HCT116 (cell line): ENCODE measurements around the gene SIDT1. TPM values are rescaled to one million over a fixed set of nuclear protein-coding genes. Genes with fewer than 3 reads are reported as not detected.

Experiments used
- ATAC-seq: fragments of 200-7000 bp; cut with Tn5 transposase; 2 replicates; pipeline ENCODE4 v1.9.1; 2020; ENCODE audit warnings: mild to moderate bottlenecking, moderate library complexity
- BruUV-seq: library from RNA; stranded (reverse); fragments of 400-500 nt; replicated peaks from 2 replicates; lab custom pipeline; 2021; lab: Mats Ljungman, UMichigan
- CTCF ChIA-PET: fragments of 300-600 bp; sonication (Branson Sonifier 250); formaldehyde crosslinking; loops from one replicate; lab custom pipeline; 2021; ENCODE audit warnings: antibody characterized with exemption; lab: Charles Lee
- POLR2A ChIA-PET: fragments of 300-600, 350-600 bp; sonication (Branson Sonifier 250); formaldehyde crosslinking; loops from one replicate; lab custom pipeline; 2021; ENCODE audit warnings: antibody characterized with exemption; lab: Charles Lee
- RAD21 ChIA-PET, 2 experiments: fragments of 300-600 bp; sonication (Branson Sonifier 250); formaldehyde crosslinking; loops; one replicate each; lab custom pipeline; 2023; ENCODE audit warnings: low total read pairs in 2 of 2; ENCODE audit not compliant: uncharacterized antibody in 2 of 2, unreplicated experiment in 2 of 2, low non-redundant PET in 1 of 2; lab: Charles Lee
- DNase-seq: peaks from one replicate; pipeline ENCODE4 v3.0.0-alpha.2; 2010; ENCODE audit warnings: low read depth, low spot score
- H2AFZ ChIP-seq: fragments of 200-600 bp; shearing (Covaris generic), sonication (generic); 2 replicates; pipeline ENCODE4 v1.6.1; 2017; ENCODE audit warnings: low read depth, mixed run types, mixed read lengths, antibody characterized with exemption, low read length; ENCODE audit not compliant: poor library complexity, severe bottlenecking
- H3K27ac ChIP-seq: 2 replicates; pipeline ENCODE4 v1.5.1; 2012; ENCODE audit warnings: low read depth, low read length
- H3K27me3 ChIP-seq: fragments of 200-600 bp; sonication (generic); 2 replicates; pipeline ENCODE4 v1.6.1; 2016; ENCODE audit warnings: mixed run types, low read length, mixed read lengths; ENCODE audit not compliant: insufficient read depth
- H3K36me3 ChIP-seq, 2 experiments: fragments of 200-500 bp in 1 of 2; fragments of 200-600 bp in 1 of 2; sonication (Bioruptor generic) in 1 of 2; sonication (generic) in 1 of 2; 2 replicates each; pipeline versions ENCODE4 v1.5.1 to v1.6.1; 2014 to 2016; ENCODE audit warnings: low read length in 2 of 2, inconsistent platforms in 1 of 2, mixed read lengths in 1 of 2, mixed run types in 1 of 2; ENCODE audit not compliant: insufficient read depth in 2 of 2, control insufficient read depth in 1 of 2
- H3K4me1 ChIP-seq, 2 experiments: fragments of 200-600 bp in 1 of 2; sonication (generic) in 1 of 2; 2 replicates each; pipeline versions ENCODE4 v1.5.1 to v1.6.1; 2012 to 2017; ENCODE audit warnings: low read length in 2 of 2, inconsistent platforms in 1 of 2, mild to moderate bottlenecking in 1 of 2, mixed read lengths in 1 of 2, mixed run types in 1 of 2, moderate library complexity in 1 of 2; ENCODE audit not compliant: insufficient read depth in 2 of 2, control insufficient read depth in 1 of 2
- H3K4me2 ChIP-seq: fragments of 200-600 bp; sonication (generic); 2 replicates; pipeline ENCODE4 v1.6.1; 2017; ENCODE audit warnings: mixed run types, low read length, mixed read lengths
- H3K4me3 ChIP-seq, 2 experiments: fragments of 200-600 bp in 1 of 2; sonication (generic) in 1 of 2; replicated peaks in 1 of 2; 2 replicates each; pipeline ENCODE4 v1.5.1; 2011 to 2016; ENCODE audit warnings: low read length in 2 of 2, control low read depth in 1 of 2, low read depth in 1 of 2, mild to moderate bottlenecking in 1 of 2, mixed read lengths in 1 of 2, mixed run types in 1 of 2
- H3K79me2 ChIP-seq: fragments of 200-600 bp; sonication (generic); 2 replicates; pipeline ENCODE4 v1.6.1; 2017; ENCODE audit warnings: mild to moderate bottlenecking, mixed run types, low read length, moderate library complexity, mixed read lengths; ENCODE audit not compliant: insufficient read depth
- H3K9ac ChIP-seq: fragments of 200-600 bp; sonication (generic); 2 replicates; pipeline ENCODE4 v1.6.1; 2016; ENCODE audit warnings: low read length, mixed read lengths
- H3K9me2 ChIP-seq: fragments of 200-600 bp; sonication (generic), shearing (Covaris generic); 2 replicates; pipeline ENCODE4 v1.6.1; 2017; ENCODE audit warnings: mixed run types, mild to moderate bottlenecking, moderate library complexity; ENCODE audit not compliant: insufficient read depth
- H3K9me3 ChIP-seq, 2 experiments: fragments of 200-500 bp in 1 of 2; fragments of 200-600 bp in 1 of 2; sonication (Bioruptor generic) in 1 of 2; sonication (generic) in 1 of 2; 2 replicates each; pipeline ENCODE4 v1.6.1; 2014 to 2017; ENCODE audit warnings: low read length in 2 of 2, mixed read lengths in 2 of 2, inconsistent platforms in 1 of 2, low read depth in 1 of 2, mild to moderate bottlenecking in 1 of 2, mixed run types in 1 of 2, moderate library complexity in 1 of 2; ENCODE audit not compliant: control insufficient read depth in 1 of 2, insufficient read depth in 1 of 2
- H4K20me1 ChIP-seq: fragments of 200-600 bp; sonication (generic), shearing (Covaris generic); 2 replicates; pipeline ENCODE4 v1.6.1; 2017; ENCODE audit warnings: mixed run types, mild to moderate bottlenecking, moderate library complexity; ENCODE audit not compliant: insufficient read depth
- CEBPB ChIP-seq: IDR thresholded peaks from 2 replicates; pipeline ENCODE4 v1.6.1; 2012; ENCODE audit warnings: low read depth
- EGR1 ChIP-seq: IDR thresholded peaks from 2 replicates; pipeline ENCODE4 v1.6.1; 2012; ENCODE audit warnings: low read depth
- FOSL1 ChIP-seq: IDR thresholded peaks from 2 replicates; pipeline ENCODE4 v1.6.1; 2012; ENCODE audit warnings: low read depth
- POLR2A ChIP-seq: IDR thresholded peaks from 2 replicates; pipeline ENCODE4 v1.7.0; 2011; ENCODE audit warnings: borderline replicate concordance; ENCODE audit not compliant: insufficient read depth, insufficient read length; ENCODE audit errors: extremely low read depth
- SRF ChIP-seq: IDR thresholded peaks from 2 replicates; pipeline ENCODE4 v1.6.1; 2012; ENCODE audit warnings: low read depth
- TCF7L2 ChIP-seq: IDR thresholded peaks from 2 replicates; pipeline ENCODE4 v1.7.0; 2011; ENCODE audit warnings: borderline replicate concordance, inconsistent platforms; ENCODE audit not compliant: insufficient read depth, insufficient read length; ENCODE audit errors: extremely low read depth
- ZFX ChIP-seq: fragments of 450-650 bp; IDR thresholded peaks from 2 replicates; pipeline ENCODE4 v1.6.1; 2017
- ZNF274 ChIP-seq: fragments of 200-500 bp; sonication (Bioruptor generic); IDR thresholded peaks from 2 replicates; pipeline ENCODE4 v1.6.1; 2014; ENCODE audit warnings: mild to moderate bottlenecking, low read depth, low read length, inconsistent platforms
- intact Hi-C: fragments of 100-400 bp; cut with micrococcal nuclease; formaldehyde crosslinking; loops from 2 replicates; pipeline ENCODE4 v1.10.0; 2022
- total RNA-seq: library from RNA; stranded (reverse); gene quantifications from one replicate; pipeline ENCODE4 v1.2.1, GENCODE V29; 2021; ENCODE audit not compliant: unreplicated experiment
- TF ChIP-seq, protein P1 (sequence below), 3 experiments: fragments of 200-600 bp in 1 of 3; sonication (generic) in 1 of 3; IDR thresholded peaks in 2 of 3; conservative IDR thresholded peaks in 1 of 3; 2 replicates each; pipeline ENCODE4 v1.5.1; 2012 to 2017; ENCODE audit warnings: low read depth in 2 of 3, low read length in 2 of 3, antibody characterized with exemption in 1 of 3, borderline replicate concordance in 1 of 3, control low read depth in 1 of 3, mild to moderate bottlenecking in 1 of 3, mixed read lengths in 1 of 3, mixed run types in 1 of 3, moderate library complexity in 1 of 3; ENCODE audit not compliant: insufficient read depth in 1 of 3
- TF ChIP-seq, protein P2 (sequence below): IDR thresholded peaks from 2 replicates; pipeline ENCODE4 v1.6.1; 2011; ENCODE audit warnings: mild to moderate bottlenecking, low read length, moderate library complexity; ENCODE audit not compliant: insufficient replicate concordance; ENCODE audit errors: extremely low read depth

SIDT1 gene
- total RNA-seq, 1 experiment from 2014 or later: not detected

DNA sequence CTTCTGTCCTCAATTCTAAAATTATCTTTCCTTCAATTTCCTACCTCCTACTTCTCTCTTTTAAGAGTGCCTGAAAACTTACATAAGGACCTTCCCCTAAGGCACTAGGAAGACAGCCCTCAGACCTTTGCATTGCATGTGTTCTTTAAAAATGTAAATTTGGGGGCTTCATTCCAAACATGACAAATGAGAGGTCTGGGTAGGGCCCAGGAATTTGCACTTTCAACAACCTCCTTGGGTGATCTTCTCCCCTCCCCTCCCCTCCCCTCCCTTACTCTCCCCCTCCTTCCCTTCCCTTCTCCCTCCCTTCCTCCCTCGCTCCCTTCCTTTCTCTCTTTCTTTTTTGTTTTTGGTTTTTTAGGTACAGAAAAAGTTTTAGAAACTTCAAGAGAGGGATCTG is 145.4 kb downstream of the SIDT1 start:
- RAD21 ChIA-PET: no interaction called here
- Histone ChIP-seq H3K4me3 (no peak overlapping the region), H4K20me1 (no peaks in the 10 kb centered on the region), H3K79me2 (no peaks in the 10 kb centered on the region), H3K4me1 (no peaks in the 10 kb centered on the region), H3K9me3 (no peaks in the 10 kb centered on the region), H3K36me3 (no peaks in the 10 kb centered on the region), H2AFZ (no peak overlapping the region), H3K27me3 (no peaks in the 10 kb centered on the region), H3K27ac (no peak overlapping the region), H3K9me2 (no peaks in the 10 kb centered on the region), H3K9ac (no peak overlapping the region), H3K4me2 (no peak overlapping the region)
- TF ChIP-seq TCF7L2 (no peak), SRF (no peak), EGR1 (no peak), CEBPB (no peak), POLR2A (no peak), ZFX (no peak), FOSL1 (no peak), ZNF274 (no peak)
- TF ChIP-seq, protein P1, sequence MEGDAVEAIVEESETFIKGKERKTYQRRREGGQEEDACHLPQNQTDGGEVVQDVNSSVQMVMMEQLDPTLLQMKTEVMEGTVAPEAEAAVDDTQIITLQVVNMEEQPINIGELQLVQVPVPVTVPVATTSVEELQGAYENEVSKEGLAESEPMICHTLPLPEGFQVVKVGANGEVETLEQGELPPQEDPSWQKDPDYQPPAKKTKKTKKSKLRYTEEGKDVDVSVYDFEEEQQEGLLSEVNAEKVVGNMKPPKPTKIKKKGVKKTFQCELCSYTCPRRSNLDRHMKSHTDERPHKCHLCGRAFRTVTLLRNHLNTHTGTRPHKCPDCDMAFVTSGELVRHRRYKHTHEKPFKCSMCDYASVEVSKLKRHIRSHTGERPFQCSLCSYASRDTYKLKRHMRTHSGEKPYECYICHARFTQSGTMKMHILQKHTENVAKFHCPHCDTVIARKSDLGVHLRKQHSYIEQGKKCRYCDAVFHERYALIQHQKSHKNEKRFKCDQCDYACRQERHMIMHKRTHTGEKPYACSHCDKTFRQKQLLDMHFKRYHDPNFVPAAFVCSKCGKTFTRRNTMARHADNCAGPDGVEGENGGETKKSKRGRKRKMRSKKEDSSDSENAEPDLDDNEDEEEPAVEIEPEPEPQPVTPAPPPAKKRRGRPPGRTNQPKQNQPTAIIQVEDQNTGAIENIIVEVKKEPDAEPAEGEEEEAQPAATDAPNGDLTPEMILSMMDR (IDR thresholded peaks at IDR 0.05 in 2 of 3, conservative IDR thresholded peaks at IDR 0.05 in 1 of 3; ENCODE audit: borderline replicate concordance in 1 of 3, insufficient read depth in 1 of 3, low read depth in 2 of 3, low read length in 2 of 3): no peak
- TF ChIP-seq, protein P2, sequence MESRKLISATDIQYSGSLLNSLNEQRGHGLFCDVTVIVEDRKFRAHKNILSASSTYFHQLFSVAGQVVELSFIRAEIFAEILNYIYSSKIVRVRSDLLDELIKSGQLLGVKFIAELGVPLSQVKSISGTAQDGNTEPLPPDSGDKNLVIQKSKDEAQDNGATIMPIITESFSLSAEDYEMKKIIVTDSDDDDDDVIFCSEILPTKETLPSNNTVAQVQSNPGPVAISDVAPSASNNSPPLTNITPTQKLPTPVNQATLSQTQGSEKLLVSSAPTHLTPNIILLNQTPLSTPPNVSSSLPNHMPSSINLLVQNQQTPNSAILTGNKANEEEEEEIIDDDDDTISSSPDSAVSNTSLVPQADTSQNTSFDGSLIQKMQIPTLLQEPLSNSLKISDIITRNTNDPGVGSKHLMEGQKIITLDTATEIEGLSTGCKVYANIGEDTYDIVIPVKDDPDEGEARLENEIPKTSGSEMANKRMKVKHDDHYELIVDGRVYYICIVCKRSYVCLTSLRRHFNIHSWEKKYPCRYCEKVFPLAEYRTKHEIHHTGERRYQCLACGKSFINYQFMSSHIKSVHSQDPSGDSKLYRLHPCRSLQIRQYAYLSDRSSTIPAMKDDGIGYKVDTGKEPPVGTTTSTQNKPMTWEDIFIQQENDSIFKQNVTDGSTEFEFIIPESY: no peak
- BruUV-seq: no TSS peak
- ATAC-seq: no peak
- POLR2A ChIA-PET: no interaction called here
- CTCF ChIA-PET: no interaction called here
- DNase-seq: no peak
- intact Hi-C loops: no loop called here
